ENCODE data around the gene CACNA1G. TPM values are rescaled to one million over a fixed set of nuclear protein-coding genes. Genes with fewer than 3 reads are reported as not detected.

CACNA1G gene
- total RNA-seq, 4 donors from 2014 or later, result 0.11 to 0.38 (median 0.13) TPM; not detected in 1

DNA sequence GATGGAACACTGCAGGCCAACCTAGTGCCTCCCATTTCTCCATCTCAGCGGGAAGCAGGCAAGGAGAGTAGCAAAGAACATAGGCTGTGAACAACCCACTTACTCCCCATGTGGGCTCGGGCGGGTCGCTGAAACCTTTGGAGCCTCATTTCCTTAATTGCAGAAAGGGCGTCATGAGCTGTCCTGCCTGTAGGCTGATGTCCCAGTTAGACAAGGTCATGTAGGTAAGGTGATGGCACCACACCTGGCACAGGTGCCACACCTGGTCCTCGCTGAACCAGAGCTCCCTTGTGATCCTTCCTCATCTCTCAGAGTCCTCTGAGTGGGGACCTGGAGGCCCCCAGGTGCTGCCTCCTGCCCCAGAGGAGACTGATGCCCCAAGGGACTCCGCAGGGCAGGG is 97.1 kb downstream of the CACNA1G start:
- no peaks in the 10 kb centered on the region for H3K9me3 ChIP-seq
- intact Hi-C loops (cut with DNase I), result no loop called here
- TF ChIP-seq, protein P1, sequence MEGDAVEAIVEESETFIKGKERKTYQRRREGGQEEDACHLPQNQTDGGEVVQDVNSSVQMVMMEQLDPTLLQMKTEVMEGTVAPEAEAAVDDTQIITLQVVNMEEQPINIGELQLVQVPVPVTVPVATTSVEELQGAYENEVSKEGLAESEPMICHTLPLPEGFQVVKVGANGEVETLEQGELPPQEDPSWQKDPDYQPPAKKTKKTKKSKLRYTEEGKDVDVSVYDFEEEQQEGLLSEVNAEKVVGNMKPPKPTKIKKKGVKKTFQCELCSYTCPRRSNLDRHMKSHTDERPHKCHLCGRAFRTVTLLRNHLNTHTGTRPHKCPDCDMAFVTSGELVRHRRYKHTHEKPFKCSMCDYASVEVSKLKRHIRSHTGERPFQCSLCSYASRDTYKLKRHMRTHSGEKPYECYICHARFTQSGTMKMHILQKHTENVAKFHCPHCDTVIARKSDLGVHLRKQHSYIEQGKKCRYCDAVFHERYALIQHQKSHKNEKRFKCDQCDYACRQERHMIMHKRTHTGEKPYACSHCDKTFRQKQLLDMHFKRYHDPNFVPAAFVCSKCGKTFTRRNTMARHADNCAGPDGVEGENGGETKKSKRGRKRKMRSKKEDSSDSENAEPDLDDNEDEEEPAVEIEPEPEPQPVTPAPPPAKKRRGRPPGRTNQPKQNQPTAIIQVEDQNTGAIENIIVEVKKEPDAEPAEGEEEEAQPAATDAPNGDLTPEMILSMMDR (IDR thresholded peaks at IDR 0.05), result no peak
- no peak for TF ChIP-seq POLR2A (IDR thresholded peaks at IDR 0.05)
- no peaks in the 10 kb centered on the region for H3K36me3 ChIP-seq
- no peak overlapping the region for H3K27ac ChIP-seq
- no peaks in the 10 kb centered on the region for H3K27me3 ChIP-seq
- 77 to 80% methylated on average over 3 to 7 of the region's 7 CpGs for WGBS, 2 donors
- H3K4me3 ChIP-seq, result no peak overlapping the region
- DNase-seq, result no peak
- H3K4me1 ChIP-seq, result peaks cover 24 to 55% (median 36%) of the 10 kb centered on the region in 3 donors

DNA sequence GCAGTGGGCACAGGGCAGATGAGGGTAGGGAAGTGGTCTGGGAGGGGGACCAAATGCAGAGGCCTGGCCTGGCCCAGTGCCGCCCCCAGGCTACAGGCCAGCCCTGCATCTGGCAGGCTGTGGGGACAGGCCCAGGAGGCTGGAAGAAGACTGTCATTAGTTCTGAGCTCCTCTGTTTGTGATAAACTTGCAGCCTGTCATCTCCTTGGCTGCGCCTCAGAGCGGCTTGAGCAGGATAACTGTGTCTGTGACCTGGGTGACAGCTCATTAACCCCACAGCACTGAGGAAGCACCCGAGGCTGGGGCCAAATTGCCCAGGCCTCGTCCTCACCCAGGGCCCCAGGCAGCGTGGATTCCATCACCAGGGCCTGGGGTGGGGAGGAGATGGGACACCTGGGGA is 98.1 kb downstream of the CACNA1G start:
- H3K4me3 ChIP-seq, result no peak overlapping the region
- peak overlapping the region in 1 of 4 donors; percentile 84 for H3K27ac ChIP-seq
- 59 to 85% methylated on average over 4 of the region's 6 CpGs for WGBS, 2 donors
- peaks cover 24 to 56% (median 38%) of the 10 kb centered on the region in 3 donors for H3K4me1 ChIP-seq
- DNase-seq, result no peak
- H3K36me3 ChIP-seq, result no peaks in the 10 kb centered on the region
- H3K9me3 ChIP-seq, result no peaks in the 10 kb centered on the region
- intact Hi-C loops (cut with DNase I), result no loop called here
- no peak for TF ChIP-seq POLR2A (IDR thresholded peaks at IDR 0.05)
- TF ChIP-seq, protein P1 (IDR thresholded peaks at IDR 0.05), result no peak
- H3K27me3 ChIP-seq, result no peaks in the 10 kb centered on the region

DNA sequence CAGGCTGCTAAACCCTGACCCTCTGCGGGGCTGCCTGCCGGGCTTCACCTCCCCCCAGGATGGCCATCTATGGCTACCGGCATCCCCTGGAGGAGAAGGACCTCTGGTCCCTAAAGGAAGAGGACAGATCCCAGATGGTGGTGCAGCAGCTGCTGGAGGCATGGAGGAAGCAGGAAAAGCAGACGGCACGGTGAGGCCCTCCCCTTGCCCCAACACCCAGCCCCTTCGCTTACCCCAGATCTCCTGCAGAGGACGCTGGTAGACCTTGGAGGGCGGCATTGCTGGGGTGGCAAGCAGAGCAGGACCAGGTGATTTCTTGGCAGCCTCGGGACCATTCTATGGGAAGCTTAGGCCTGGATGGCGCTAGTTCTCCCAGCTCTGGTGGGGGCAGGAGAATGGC is 98.7 kb downstream of the CACNA1G start:
- H3K4me3 ChIP-seq, result no peak overlapping the region
- no peaks in the 10 kb centered on the region for H3K36me3 ChIP-seq
- peaks cover 24 to 56% (median 38%) of the 10 kb centered on the region in 3 donors for H3K4me1 ChIP-seq
- intact Hi-C loops (cut with DNase I), result no loop called here
- DNase-seq, result no peak
- H3K9me3 ChIP-seq, result no peaks in the 10 kb centered on the region
- no peak for TF ChIP-seq POLR2A (IDR thresholded peaks at IDR 0.05)
- TF ChIP-seq, protein P1 (IDR thresholded peaks at IDR 0.05), result no peak
- peak overlapping the region in 1 of 4 donors; percentile 84 for H3K27ac ChIP-seq
- 89 to 90% methylated on average over 4 to 7 of the region's 10 CpGs for WGBS, 2 donors
- H3K27me3 ChIP-seq, result no peaks in the 10 kb centered on the region

DNA sequence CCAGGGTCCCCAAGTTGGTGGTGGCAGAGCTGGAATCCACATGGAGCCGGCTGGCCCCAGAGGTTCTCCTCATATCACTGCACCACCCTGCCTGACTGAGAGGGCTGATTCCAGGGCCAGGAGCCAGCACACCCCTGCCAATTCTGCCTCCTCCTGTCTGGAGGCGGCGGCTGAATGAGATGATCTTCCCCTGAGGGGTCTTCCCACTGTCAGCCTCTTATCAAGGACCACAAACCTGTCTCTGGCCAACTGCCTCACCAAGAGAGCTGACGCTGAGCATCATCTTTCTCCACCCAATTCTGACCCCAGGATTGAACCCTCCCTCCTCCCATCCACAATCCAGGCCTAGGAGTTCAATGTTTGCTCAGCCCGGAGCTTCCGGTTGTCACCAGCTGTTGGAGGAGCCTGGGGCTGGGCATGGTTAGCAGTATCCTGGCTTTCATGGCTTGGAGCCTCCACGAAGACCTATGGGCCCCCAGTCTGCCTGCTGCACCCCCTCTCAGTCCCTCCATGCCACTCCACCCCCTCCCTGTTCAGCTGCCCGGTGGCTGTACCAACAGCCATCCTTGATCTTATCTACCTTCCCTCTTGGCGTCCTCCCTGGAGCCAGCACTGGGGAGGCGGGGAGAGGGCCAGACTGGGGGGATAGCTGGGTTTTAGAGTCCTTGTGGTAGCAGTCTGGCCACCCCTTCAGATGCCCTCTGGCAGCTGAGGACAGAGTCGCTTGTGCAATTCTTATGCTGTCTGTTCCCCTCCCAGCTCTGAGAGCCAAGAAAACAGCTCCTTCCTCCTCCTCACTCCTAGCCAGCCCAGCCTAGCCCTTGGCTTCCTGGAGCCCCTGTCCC is 99.7 kb downstream of the CACNA1G start:
- DNase-seq, result no peak
- 25 to 42% methylated on average over 7 to 8 of the region's 11 CpGs for WGBS, 2 donors

DNA sequence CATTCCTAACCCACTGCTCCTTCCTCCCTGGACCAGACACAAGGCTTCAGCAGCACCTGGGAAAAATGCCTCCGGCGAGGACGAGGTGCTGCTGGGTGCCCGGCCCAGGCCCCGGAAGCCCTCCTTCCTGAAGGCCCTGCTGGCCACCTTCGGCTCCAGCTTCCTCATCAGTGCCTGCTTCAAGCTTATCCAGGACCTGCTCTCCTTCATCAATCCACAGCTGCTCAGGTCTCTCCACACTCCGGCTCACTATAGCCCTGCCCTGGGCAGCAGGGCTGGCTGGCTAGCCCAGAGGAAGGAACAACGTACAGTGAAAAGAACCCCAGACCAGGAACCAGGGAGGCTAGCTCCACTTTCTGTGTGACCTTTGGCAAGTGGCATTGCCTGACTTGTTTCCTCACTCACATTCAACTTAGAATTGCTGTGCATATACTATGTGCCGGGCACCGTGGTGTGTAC is 100.4 kb downstream of the CACNA1G start:
- Histone ChIP-seq H3K9me3 (no peaks in the 10 kb centered on the region), H3K4me1 (peaks cover 24 to 56% (median 38%) of the 10 kb centered on the region in 3 donors), H3K4me3 (no peak overlapping the region), H3K36me3 (no peaks in the 10 kb centered on the region), H3K27ac (peak overlapping the region; percentile 73 to 84 (median 82)), H3K27me3 (no peaks in the 10 kb centered on the region)
- WGBS, 2 donors, result 57 to 63% methylated on average over 9 of the region's 10 CpGs
- intact Hi-C loops (cut with DNase I), result no loop called here
- DNase-seq, result no peak
- no peak for TF ChIP-seq POLR2A (IDR thresholded peaks at IDR 0.05)
- TF ChIP-seq, protein P1 (IDR thresholded peaks at IDR 0.05), result no peak

More for the DNA sequence above, 99.7 kb downstream of the CACNA1G start:
- intact Hi-C loops (cut with DNase I), result no loop called here
- H3K9me3 ChIP-seq, result no peaks in the 10 kb centered on the region
- peaks cover 24 to 56% (median 38%) of the 10 kb centered on the region in 3 donors for H3K4me1 ChIP-seq
- H3K27ac ChIP-seq, result peak overlapping the region; percentile 73 to 84 (median 82)
- no peak overlapping the region for H3K4me3 ChIP-seq
- no peaks in the 10 kb centered on the region for H3K27me3 ChIP-seq
- TF ChIP-seq, protein P1 (IDR thresholded peaks at IDR 0.05), result no peak
- TF ChIP-seq POLR2A (IDR thresholded peaks at IDR 0.05), result no peak
- H3K36me3 ChIP-seq, result no peaks in the 10 kb centered on the region

Data from esophagus squamous epithelium (tissue), 5 donors.